ENCODE measurements around the gene CLDN25. TPM values are rescaled to one million over a fixed set of nuclear protein-coding genes. Genes with fewer than 3 reads are reported as not detected.
A peak's percentile ranks its signal among the peaks of the same experiment; 100 is the strongest.

The CLDN25 gene
- total RNA-seq, 2 experiments from 2014 or later: not detected

DNA sequence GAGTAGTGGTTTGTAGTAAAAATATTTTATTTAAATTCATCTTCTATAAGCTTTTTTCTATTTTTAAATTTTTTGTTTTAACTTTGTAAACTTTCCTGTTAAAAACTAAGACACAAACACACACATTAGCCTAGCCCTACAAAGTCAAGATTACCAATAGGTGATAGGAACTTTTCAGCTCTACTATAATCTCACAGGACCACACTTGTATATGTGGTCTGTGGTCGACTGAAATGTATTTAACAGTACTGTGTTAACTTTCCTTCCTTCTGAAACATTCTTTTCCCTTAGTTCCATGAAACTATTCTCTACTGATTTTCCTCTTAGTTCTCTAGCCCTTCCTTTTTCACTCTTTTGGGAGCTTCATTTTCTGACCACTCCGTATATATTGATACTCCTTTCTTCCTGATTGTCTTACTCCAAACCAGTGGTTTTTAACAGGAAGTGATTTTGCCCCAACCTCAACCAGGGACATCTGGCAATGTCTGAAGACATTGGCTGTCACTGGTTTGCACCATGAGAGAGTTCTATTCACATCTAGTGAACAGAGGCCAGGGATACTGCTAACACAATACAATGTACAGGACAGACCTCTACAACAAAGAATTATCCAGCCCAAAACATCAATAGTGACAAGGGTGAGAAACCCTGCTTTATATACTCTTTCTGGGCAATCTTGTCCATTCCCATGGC, 14.9 kb upstream of the CLDN25 start:
- Histone ChIP-seq H3K4me3 (ENCODE audit: low read length) (no peak overlapping the region), H3K36me3 (ENCODE audit: insufficient read depth, low read length) (peaks cover 41% of the 10 kb centered on the region), H3K4me1 (ENCODE audit: insufficient read depth, low read length) (no peaks in the 10 kb centered on the region), H3K27ac (ENCODE audit: low read depth in 1 of 2, low read length in 2 of 2) (no peak overlapping the region), H3K9me3 (ENCODE audit: control insufficient read depth in 1 of 2, insufficient read depth in 1 of 2, low read length in 2 of 2) (no peaks in the 10 kb centered on the region), H3K27me3 (ENCODE audit: control insufficient read depth in 1 of 2, insufficient read depth in 2 of 2, low read length in 2 of 2) (no peaks in the 10 kb centered on the region)
- peaks cover 77% of the 10 kb centered on the region for H3K36me3 Mint-ChIP-seq (ENCODE audit: low read depth)
- H3K27ac Mint-ChIP-seq: no peak overlapping the region
- H3K27me3 Mint-ChIP-seq: no peaks in the 10 kb centered on the region
- no peak for ATAC-seq (ENCODE audit: poor library complexity)
- peaks cover 31% of the 10 kb centered on the region for H3K4me1 Mint-ChIP-seq (ENCODE audit: low read depth)
- DNase-seq: no peak
- CTCF ChIA-PET: interaction anchor here (0.8 to 1.0 kb wide), 2 partner anchors 9 kb away, joined by 3 read pairs; partner anchors contain the start of gene ZW10
- POLR2A ChIA-PET: no interaction called here
- TF ChIP-seq, protein P1, sequence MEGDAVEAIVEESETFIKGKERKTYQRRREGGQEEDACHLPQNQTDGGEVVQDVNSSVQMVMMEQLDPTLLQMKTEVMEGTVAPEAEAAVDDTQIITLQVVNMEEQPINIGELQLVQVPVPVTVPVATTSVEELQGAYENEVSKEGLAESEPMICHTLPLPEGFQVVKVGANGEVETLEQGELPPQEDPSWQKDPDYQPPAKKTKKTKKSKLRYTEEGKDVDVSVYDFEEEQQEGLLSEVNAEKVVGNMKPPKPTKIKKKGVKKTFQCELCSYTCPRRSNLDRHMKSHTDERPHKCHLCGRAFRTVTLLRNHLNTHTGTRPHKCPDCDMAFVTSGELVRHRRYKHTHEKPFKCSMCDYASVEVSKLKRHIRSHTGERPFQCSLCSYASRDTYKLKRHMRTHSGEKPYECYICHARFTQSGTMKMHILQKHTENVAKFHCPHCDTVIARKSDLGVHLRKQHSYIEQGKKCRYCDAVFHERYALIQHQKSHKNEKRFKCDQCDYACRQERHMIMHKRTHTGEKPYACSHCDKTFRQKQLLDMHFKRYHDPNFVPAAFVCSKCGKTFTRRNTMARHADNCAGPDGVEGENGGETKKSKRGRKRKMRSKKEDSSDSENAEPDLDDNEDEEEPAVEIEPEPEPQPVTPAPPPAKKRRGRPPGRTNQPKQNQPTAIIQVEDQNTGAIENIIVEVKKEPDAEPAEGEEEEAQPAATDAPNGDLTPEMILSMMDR (IDR thresholded peaks at IDR 0.05): no peak
- H3K9me3 Mint-ChIP-seq: no peaks in the 10 kb centered on the region
- intact Hi-C loops (cut with DNase I, micrococcal nuclease): no loop called here
- no peak overlapping the region for H3K4me3 Mint-ChIP-seq

GRCh38 chr11:113771964-113772363, 7.6 kb upstream of the CLDN25 start:
- H3K4me3 Mint-ChIP-seq: peak overlapping the region; percentile 95
- ATAC-seq (ENCODE audit: poor library complexity) (no peak), DNase-seq (no peak)
- no peak overlapping the region for H3K27ac ChIP-seq (ENCODE audit: low read depth in 1 of 2, low read length in 2 of 2)
- peaks cover 12% of the 10 kb centered on the region for H3K4me1 ChIP-seq (ENCODE audit: insufficient read depth, low read length)
- intact Hi-C loops (cut with DNase I, micrococcal nuclease): loop anchor here (2.0 to 10.0 kb wide), 9 partner anchors 103 to 1697 kb away; partner anchors contain the start of genes TTC12 (in 2 of the 2), NKAPD1 (in 1 of the 2), PIH1D2 (in 1 of the 2) and REXO2 (in 1 of the 2)
- peaks cover 42% of the 10 kb centered on the region for H3K4me1 Mint-ChIP-seq (ENCODE audit: low read depth)
- no peaks in the 10 kb centered on the region for H3K27me3 Mint-ChIP-seq
- H3K27ac Mint-ChIP-seq: no peak overlapping the region
- H3K9me3 Mint-ChIP-seq: no peaks in the 10 kb centered on the region
- H3K27me3 ChIP-seq (ENCODE audit: control insufficient read depth in 1 of 2, insufficient read depth in 2 of 2, low read length in 2 of 2): no peaks in the 10 kb centered on the region
- CTCF ChIA-PET: no interaction called here
- H3K36me3 Mint-ChIP-seq (ENCODE audit: low read depth): peaks cover 42% of the 10 kb centered on the region
- H3K9me3 ChIP-seq (ENCODE audit: control insufficient read depth in 1 of 2, insufficient read depth in 1 of 2, low read length in 2 of 2): no peaks in the 10 kb centered on the region
- POLR2A ChIA-PET: no interaction called here
- TF ChIP-seq, protein P1 (IDR thresholded peaks at IDR 0.05): no peak
- H3K36me3 ChIP-seq (ENCODE audit: insufficient read depth, low read length): peaks cover 18% of the 10 kb centered on the region
- no peak overlapping the region for H3K4me3 ChIP-seq (ENCODE audit: low read length)

GRCh38 chr11:113773092-113773415, 6.5 kb upstream of the CLDN25 start:
- H3K9me3 Mint-ChIP-seq: no peaks in the 10 kb centered on the region
- CTCF ChIA-PET: interaction anchor here (0.6 to 1.5 kb wide), 4 partner anchors 8 to 1493 kb away, joined by 3 to 4 read pairs (median 3); no protein-coding TSS in a partner anchor
- no peak for DNase-seq

More at GRCh38 chr11:113773092-113773415, 6.5 kb upstream of the CLDN25 start:
- POLR2A ChIA-PET: interaction anchor here (0.9 kb wide), 2 partner anchors 102 to 459 kb away, joined by 3 read pairs; partner anchors contain the start of genes TTC12 and USP28
- Mint-ChIP-seq H3K27me3 (no peaks in the 10 kb centered on the region), H3K36me3 (ENCODE audit: low read depth) (peaks cover 31% of the 10 kb centered on the region), H3K27ac (peak overlapping the region; percentile 84), H3K4me3 (peak overlapping the region; percentile 95), H3K4me1 (ENCODE audit: low read depth) (peaks cover 32% of the 10 kb centered on the region)
- H3K4me3 ChIP-seq (ENCODE audit: low read length): peak overlapping the region; percentile 88
- ATAC-seq (ENCODE audit: poor library complexity): no peak
- H3K36me3 ChIP-seq (ENCODE audit: insufficient read depth, low read length): peaks cover 7% of the 10 kb centered on the region
- peak overlapping the region; percentile 19 to 42 for H3K27ac ChIP-seq (ENCODE audit: low read depth in 1 of 2, low read length in 2 of 2)
- intact Hi-C loops (cut with DNase I, micrococcal nuclease): loop anchor here (2.0 to 10.0 kb wide), 9 partner anchors 102 to 1698 kb away; partner anchors contain the start of genes TTC12 (in 2 of the 2), NKAPD1 (in 1 of the 2), PIH1D2 (in 1 of the 2) and REXO2 (in 1 of the 2)
- H3K9me3 ChIP-seq (ENCODE audit: control insufficient read depth in 1 of 2, insufficient read depth in 1 of 2, low read length in 2 of 2): no peaks in the 10 kb centered on the region
- H3K4me1 ChIP-seq (ENCODE audit: insufficient read depth, low read length): peaks cover 12% of the 10 kb centered on the region
- TF ChIP-seq, protein P1 (IDR thresholded peaks at IDR 0.05): no peak
- no peaks in the 10 kb centered on the region for H3K27me3 ChIP-seq (ENCODE audit: control insufficient read depth in 1 of 2, insufficient read depth in 2 of 2, low read length in 2 of 2)

Measured in CD4-positive, alpha-beta T cell (primary cell).